ENCODE data around the gene NKX2-3.

The NKX2-3 gene

GRCh38 chr10:99539120-99539519 lies 6.4 kb downstream of the NKX2-3 start:
- no peak for DNase-seq

- DNase-seq, result no peak
Observed at GRCh38 chr10:99539820-99540219, 7.1 kb downstream of the NKX2-3 start.

DNA sequence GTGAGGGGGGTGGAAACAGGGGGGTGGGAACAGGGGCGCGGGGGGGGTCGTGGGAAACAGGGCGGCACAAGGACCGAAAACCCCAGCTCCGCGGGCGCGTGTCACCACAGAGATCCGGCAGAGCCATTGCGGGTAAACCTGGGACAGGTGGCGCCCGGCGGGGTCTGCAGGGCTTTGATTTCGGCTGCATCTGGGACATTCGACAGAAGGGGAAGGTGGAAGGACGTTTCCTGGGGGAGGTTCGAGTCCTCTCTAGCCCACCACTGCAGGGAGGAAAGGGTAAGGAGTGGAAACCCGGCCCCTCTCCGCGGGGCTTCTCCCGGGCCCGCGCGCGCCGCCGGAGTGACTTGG lies 7.5 kb downstream of the NKX2-3 start:
- DNase-seq, result no peak

DNA sequence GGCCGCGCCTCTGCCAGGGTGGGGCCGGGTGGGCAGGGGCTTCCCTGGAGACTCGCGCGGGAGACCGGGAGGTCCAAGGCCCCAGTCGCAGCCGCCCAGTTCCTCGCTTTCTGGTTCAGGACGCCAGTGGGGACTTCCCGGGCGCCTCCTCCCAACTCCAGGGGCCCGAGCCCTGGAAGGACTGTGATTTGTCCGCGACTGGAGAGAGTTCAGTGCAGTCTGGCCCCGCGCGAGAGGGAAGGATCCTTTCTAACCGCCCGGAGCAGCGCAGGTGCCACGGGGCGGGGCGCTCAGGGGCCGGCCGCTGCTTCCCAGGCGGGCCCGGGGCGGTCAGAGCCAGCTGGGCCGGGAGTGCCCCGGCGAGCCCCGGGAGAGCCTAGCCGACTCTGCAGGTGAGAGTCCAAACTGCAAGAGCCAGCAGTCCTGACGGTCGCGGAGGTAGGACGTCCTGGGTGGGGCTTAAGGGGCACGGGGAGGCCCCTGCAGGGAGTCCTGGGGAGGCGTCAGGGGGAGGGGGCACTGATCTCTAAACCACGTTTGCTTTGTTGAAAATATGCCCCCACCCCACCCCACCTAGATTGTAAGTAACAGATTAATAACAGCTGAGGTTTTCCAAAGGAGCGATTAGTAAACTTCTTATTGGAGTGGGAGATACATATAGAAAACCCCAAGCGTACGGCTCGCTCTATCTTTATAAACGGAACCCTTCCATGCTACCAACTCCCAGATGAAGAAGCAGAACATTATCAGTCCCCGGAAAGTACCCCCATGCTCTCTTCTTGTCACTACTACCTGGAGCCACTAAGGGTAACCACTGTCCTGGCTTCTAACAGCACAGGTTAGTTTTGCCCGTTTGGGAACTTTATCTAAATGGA lies 8.2 kb downstream of the NKX2-3 start:
- DNase-seq, result no peak

DNA sequence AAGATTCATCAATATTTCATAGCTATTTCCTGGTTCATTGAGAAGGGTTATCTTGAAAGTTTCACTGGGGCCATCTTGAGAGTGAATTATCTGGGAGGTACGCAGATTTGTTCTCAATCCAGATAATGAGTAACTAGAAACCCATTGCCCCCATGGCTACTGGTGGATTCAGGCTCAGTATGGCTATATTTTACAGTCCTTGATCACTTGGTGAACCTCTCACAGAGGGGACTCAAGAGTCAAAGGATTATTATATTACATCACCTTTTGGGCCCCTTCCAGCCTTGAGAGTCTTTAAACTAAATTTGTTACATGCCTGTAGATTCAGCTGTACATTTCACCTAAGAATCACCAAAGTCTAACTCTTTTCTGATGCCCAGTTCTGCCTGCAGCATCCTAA lies 11.6 kb downstream of the NKX2-3 start:
- DNase-seq, result no peak

- DNase-seq, result no peak
Observed at GRCh38 chr10:99548041-99548530, 15.3 kb downstream of the NKX2-3 start.

DNA sequence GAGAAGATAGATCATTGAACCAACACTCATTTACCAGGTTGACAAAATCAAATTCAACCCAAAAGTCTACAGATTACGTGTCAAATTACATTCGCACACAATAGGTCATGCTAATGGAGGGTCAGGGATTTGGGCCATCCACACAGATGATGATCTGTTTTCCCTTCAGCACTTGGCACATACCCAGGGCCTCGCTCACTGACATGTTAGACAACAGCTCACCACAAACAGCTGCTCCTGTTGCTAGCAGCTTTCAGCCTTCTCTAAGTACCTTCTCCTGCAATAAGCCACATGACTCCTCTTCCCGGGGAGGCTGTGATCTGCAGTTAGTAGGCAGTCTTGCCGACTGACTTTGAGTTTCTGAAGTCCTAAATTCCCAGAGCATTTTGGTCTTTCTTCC lies 18.4 kb downstream of the NKX2-3 start:
- DNase-seq, result no peak

DNA sequence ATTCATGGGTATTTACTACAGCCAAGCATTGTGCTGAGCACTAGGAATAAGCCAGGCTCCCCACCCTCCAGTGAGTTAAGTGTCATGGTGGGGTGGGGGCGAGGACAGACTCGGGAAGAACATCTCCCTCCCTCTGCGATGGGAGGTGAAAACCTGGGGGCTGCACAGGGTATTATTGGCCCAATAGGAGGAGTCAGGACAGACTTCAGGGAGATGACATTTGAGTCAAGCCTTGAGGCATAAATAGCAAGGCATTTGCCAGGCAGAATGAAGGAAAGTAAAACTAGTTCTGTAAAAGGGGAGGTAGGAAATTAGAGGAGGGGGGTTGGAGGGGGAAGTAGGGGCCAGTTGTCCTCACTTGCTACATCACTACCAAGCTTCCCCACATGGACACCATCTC lies 18.9 kb downstream of the NKX2-3 start:
- DNase-seq, result no peak

DNA sequence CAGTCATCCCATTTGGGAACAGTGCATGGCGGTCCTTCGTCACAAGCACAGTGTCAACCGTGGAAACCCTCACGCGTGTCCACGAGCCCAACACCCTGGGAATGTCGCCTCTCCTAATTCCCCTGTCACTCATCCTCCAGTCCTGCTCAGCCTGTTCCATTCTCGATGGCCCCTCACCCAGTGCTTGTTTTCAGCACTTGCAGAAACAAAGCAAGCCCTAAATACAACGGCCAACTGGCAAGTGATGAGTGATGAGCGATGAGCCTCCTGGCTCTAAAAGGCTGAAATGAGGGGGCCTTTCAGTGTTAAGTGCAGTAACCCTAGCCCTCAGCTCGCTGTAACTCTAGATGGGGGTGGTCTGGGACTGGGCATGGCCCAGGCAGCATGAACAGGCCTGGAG lies 22.6 kb downstream of the NKX2-3 start:
- no peak for DNase-seq

- DNase-seq, result no peak
Observed at GRCh38 chr10:99555825-99556523, 23.2 kb downstream of the NKX2-3 start.

- DNase-seq, result no peak
Observed at GRCh38 chr10:99557044-99557443, 24.3 kb downstream of the NKX2-3 start.

DNA sequence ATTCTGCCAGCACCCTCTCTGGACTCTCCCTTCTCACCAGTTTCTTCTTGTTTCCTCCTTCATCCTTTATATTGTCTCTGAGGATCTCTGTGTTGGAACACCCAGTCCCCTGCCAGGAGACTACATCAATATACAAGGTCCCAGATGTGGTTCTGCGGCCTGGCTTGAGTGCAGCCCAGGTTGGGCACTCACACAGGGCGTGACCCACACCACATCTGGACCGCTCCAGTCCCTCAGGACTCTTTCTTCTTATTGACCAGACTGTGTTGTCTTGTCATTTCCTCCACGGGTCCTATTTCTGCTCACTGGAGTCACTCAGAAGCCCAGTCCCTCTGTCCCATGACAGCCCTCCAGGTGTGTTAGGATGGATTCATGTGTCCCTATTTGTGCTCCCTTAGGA lies 26.0 kb downstream of the NKX2-3 start:
- DNase-seq, result no peak

GRCh38 chr10:99560277-99561126 lies 27.8 kb downstream of the NKX2-3 start:
- peak; percentile 26 for DNase-seq

DNA sequence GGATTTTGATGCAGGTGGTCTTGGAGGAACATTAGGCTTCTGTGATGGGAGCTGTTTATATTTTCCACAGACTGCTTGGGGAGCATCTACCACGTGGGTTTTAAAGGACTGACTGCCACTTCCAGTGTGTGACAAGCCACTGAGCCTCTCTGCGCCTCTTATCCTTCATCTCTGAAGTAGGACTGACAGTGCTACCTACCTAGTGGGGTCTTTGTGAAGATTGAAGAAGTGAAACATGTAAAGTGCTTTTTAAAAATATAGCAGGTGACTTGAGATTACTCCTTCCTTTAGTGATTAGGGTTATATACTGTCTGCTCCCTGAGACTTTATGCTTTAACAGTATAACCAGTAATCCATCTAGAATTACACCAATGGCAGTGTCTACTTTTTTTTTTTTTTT lies 29.9 kb downstream of the NKX2-3 start:
- no peak for DNase-seq

- no peak for DNase-seq
Observed at GRCh38 chr10:99564361-99564760, 31.6 kb downstream of the NKX2-3 start.

DNA sequence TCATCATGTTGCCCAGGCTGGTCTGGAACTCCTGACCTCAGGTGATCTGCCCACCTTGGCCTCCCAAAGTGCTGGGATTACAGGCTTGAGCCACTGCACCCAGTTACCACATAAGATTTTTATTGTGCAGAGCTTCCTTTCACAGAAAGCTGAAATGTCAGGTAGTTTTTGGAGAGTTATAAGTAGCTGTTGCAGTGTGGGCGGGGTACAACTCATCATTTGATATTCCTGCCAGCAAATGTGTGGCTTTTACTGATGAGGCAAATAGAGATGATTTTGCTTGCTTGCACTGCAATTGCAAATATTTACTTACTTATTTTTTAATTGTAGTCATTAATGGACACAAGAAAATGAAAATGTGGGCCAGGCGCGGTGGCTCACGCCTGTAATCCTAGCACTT lies 32.4 kb downstream of the NKX2-3 start:
- no peak for DNase-seq

DNA sequence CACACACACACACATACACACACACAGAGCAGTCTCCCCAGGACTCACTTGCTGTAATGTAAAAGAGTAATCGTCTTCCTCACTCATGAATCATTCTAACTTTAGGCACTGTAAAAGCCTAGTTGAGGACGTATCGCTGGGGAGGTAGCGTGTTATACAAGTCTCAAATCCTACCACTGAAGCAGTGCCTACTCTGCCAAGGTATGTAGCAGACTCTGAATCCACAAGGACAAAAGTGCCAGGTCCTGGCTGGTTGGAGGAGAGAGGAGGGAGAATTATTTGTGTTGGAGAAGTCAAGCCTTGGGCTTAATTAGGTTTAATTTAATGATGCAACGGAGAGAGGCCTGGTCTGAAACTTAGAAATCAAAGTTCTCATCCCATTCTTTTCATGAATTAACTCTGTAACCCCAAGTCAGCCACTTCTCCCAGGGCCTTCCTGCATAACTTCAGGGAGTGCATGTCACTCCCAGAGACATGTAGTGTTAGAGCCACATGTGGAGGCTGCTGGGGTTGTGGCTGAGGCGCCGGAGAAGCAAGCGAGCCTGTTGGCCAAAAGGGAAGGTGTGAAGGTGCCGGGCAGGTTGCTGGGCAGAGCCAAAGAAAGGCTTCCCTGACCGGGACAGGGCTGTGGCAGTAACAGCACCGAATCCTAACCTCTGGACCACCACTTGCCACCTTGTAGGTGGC lies 36.7 kb downstream of the NKX2-3 start:
- DNase-seq, result no peak

- DNase-seq, result no peak
Observed at GRCh38 chr10:99569961-99570360, 37.2 kb downstream of the NKX2-3 start.

DNA sequence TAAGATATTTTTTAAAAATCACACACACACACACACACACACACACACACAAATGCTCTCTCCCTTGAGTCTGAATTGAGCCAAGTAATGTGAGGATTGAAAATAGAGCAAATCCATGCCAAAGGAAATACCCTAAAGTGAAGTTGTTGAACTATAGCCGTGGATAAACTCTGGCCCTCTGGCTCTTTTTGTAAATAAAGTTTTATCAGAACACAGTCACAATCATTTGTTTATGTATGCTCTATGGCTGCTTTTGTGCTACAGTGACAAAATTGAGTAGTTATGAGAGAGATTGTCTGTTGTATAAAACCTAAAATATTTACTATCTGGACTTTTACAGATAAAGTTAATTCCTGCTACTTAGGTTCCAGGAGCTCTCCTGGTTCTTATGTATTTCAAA lies 39.1 kb downstream of the NKX2-3 start:
- no peak for DNase-seq

- DNase-seq, result no peak
Observed at GRCh38 chr10:99573790-99574189, 41.0 kb downstream of the NKX2-3 start.

DNA sequence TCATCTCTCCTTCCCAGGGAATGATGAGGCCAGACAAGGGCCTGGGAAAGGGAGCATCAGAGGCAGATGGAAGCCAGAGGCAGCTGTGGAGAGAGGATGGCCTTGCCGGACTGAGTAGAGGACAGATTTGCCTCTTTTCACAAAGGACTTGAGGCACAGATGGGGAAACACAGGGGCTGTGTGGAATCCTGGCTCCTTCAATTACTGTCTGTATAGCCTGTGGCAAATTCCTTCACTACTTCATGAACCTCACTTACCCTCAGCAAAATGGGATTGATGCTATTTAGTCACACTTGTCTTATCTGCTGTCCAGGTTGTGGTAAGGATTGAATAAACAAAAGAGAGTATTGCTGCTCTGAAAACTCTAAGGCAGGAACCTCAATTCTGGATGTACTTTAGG lies 47.2 kb downstream of the NKX2-3 start:
- DNase-seq, result no peak

DNA sequence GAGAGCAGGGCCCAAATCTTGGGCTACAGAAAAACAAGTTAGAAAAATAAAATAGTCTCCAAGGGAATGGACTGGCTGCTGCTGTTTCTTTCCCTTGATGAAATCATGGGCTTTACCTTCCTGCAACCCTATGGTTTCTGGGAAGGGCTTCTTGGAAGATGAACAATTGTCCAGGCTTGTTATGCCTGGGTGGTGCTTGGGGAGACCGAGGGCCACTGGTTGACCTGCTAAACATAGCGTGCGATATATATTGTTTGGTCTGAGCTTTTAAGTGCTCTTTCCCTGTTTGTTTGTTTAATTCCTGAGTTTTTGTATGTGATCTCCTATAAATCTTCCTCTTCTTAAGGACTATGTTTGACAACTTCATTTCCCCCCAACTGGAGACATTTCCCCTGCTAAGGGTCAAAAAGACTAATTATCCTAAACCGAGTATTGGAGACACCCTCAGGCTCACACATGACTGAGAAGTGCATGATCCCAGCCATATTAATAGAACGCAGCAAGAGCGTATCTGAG lies 49.6 kb downstream of the NKX2-3 start:
- DNase-seq, result no peak

DNA sequence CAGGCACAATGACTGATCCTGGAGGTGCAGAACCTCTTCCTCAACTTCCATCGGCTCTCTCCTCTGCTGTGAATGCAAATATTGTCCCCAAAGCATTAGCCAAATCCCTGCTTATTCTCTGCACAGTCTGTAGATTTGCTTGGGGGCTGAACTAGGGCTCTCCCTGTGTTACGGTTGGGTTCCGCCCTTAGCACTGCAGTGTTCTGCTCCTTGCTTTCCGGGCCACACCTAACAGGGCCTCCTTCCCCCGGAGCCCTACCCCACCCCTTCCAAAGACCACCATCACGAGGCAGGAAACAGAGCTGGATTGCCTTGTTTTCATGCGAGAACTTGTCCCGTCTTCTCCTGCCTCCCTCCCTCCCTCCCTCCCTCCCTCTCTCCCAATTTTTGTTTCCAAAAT lies 50.9 kb downstream of the NKX2-3 start:
- DNase-seq, result no peak
